Activated CD8-positive, alpha-beta memory T cell treated with anti-CD3 and anti-CD28 coated beads for 4 hours (primary cell): ENCODE measurements around the gene MARK3.

Source experiments
- DNase-seq, 2 donors: peaks; one replicate each; pipeline ENCODE4 v3.0.0-alpha.2; 2020; ENCODE audit warnings: low read depth in 2 of 2

Gene MARK3

GRCh38 chr14:103395244-103395643 is 10.0 kb downstream of the MARK3 start:
- no peak for DNase-seq

GRCh38 chr14:103396463-103396862 is 11.2 kb downstream of the MARK3 start:
- DNase-seq = no peak

GRCh38 chr14:103398427-103399195 is 13.4 kb downstream of the MARK3 start:
- DNase-seq = no peak

- DNase-seq = no peak
These were observed 15.3 kb downstream of the MARK3 start for GRCh38 chr14:103400537-103400936.

GRCh38 chr14:103401223-103402214 is 16.3 kb downstream of the MARK3 start:
- no peak for DNase-seq

- DNase-seq = no peak
These were observed 17.5 kb downstream of the MARK3 start for GRCh38 chr14:103402695-103403094.

- DNase-seq = no peak
These were observed 19.1 kb downstream of the MARK3 start for GRCh38 chr14:103404032-103404918.

GRCh38 chr14:103404920-103405319 is 19.7 kb downstream of the MARK3 start:
- no peak for DNase-seq

- no peak for DNase-seq
These were observed 23.4 kb downstream of the MARK3 start for GRCh38 chr14:103408491-103409155.

GRCh38 chr14:103416916-103417315 is 31.7 kb downstream of the MARK3 start:
- no peak for DNase-seq

GRCh38 chr14:103418481-103418818 is 33.2 kb downstream of the MARK3 start:
- no peak for DNase-seq

GRCh38 chr14:103421556-103421955 is 36.3 kb downstream of the MARK3 start:
- DNase-seq = no peak

GRCh38 chr14:103423050-103423461 is 37.8 kb downstream of the MARK3 start:
- DNase-seq = no peak

GRCh38 chr14:103427485-103428443 is 42.5 kb downstream of the MARK3 start:
- DNase-seq = no peak

GRCh38 chr14:103428723-103429556 is 43.7 kb downstream of the MARK3 start:
- DNase-seq = no peak

- no peak for DNase-seq
These were observed 45.1 kb downstream of the MARK3 start for GRCh38 chr14:103430358-103430757.

- DNase-seq = no peak
These were observed 47.4 kb downstream of the MARK3 start for GRCh38 chr14:103432627-103433026.

- DNase-seq = no peak
These were observed 48.8 kb downstream of the MARK3 start for GRCh38 chr14:103433916-103434563.
